ENCODE data around the gene NOL4L. TPM values are rescaled to one million over a fixed set of nuclear protein-coding genes. Genes with fewer than 3 reads are reported as not detected.
A peak's percentile ranks its signal among the peaks of the same experiment; 100 is the strongest.

NOL4L gene, protein sequence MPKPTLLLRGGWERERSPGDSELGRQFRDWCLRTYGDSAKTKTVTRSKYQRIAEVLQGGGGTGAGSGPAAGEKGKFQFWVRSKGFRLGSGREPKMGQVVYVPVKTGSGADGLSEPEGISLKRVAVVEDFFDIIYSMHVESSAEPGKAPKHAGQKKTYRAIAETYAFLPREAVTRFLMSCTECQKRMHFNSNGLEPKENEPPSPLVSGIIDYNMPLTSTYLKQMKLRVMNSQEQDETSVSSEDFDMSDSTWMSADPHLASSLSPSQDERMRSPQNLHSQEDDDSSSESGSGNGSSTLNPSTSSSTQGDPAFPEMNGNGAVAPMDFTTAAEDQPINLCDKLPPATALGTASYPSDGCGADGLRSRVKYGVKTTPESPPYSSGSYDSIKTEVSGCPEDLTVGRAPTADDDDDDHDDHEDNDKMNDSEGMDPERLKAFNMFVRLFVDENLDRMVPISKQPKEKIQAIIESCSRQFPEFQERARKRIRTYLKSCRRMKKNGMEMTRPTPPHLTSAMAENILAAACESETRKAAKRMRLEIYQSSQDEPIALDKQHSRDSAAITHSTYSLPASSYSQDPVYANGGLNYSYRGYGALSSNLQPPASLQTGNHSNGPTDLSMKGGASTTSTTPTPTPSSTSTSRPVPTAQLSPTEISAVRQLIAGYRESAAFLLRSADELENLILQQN
- 10 to 100 TPM; 15.6 to 20.6 TPM for total RNA-seq
- polyA plus RNA-seq = 1 to 10 TPM; 7.9 to 8.8 TPM
- long read RNA-seq, donor 1, full-length matches to known transcripts = 9 of 9 reads
- long read RNA-seq, donor 1, partial matches to known transcripts = 0 of 9 reads
- long read RNA-seq, donor 1, other reads (novel, unspliced or antisense) = 0 of 9 reads
- long read RNA-seq, donor 2, full-length matches to known transcripts = 2 of 2 reads
- long read RNA-seq, donor 2, partial matches to known transcripts = 0 of 2 reads
- long read RNA-seq, donor 2, other reads (novel, unspliced or antisense) = 0 of 2 reads
- long read RNA-seq, donor 3, full-length matches to known transcripts = 1 of 1 reads
- long read RNA-seq, donor 3, partial matches to known transcripts = 0 of 1 reads
- long read RNA-seq, donor 3, other reads (novel, unspliced or antisense) = 0 of 1 reads
- long read RNA-seq, donor 4, full-length matches to known transcripts = 3 of 3 reads
- long read RNA-seq, donor 4, partial matches to known transcripts = 0 of 3 reads
- long read RNA-seq, donor 4, other reads (novel, unspliced or antisense) = 0 of 3 reads
- long read RNA-seq, donor 5, full-length matches to known transcripts = 5 of 5 reads
- long read RNA-seq, donor 5, partial matches to known transcripts = 0 of 5 reads
- long read RNA-seq, donor 5, other reads (novel, unspliced or antisense) = 0 of 5 reads

DNA sequence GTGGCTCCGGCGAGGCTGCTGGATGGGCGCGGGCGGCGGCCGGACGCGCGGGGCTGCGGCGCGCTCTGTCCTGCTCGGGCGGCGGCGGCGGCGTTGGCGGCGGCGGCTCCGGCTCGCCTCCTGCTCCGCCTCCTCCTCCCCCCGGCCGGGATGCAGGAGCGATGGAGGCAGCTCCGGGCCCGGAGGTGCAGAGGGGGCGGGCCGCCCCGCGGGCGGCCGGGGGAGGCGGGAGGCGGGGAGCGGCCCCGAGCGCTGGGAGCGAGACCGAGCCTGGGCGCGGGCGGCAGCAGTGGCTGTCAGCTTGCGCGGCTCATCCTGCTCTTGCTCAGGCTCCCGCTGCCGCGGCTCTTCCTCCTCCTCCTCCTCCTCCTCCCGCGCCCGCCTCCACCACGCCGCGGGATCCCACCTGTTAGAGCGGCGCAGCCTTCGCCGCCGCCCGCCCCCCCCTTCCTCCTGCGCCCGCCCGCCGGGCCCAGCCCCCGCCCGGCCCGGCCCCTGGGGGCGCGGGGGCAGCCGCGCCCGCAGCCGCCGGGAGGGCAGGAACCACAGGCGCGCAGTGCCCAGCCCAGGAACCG is at the start of gene NOL4L:
Gene NOL4L (minus strand): TSS at position 323 of the 575 bp plus-strand sequence. CDS start 443 bp downstream, outside the sequence.
- Histone ChIP-seq H3K27me3 (ENCODE audit: control insufficient read depth in 3 of 3, insufficient read depth in 3 of 3, low read length in 2 of 3) (peaks cover 0 to 27% (median 19%) of the 10 kb centered on the region in 3 donors), H3K36me3 (ENCODE audit: control insufficient read depth in 4 of 4, insufficient read depth in 4 of 4, low read length in 4 of 4) (no peaks in the 10 kb centered on the region), H3K9ac (ENCODE audit: insufficient read depth in 1 of 2, low read length in 2 of 2) (no peak within 1 kb of the TSS), H3K9me3 (ENCODE audit: control insufficient read depth in 4 of 4, insufficient read depth in 3 of 4, low read length in 3 of 4) (no peaks in the 10 kb centered on the region), H3K27ac (ENCODE audit: low read depth in 1 of 2, low read length in 1 of 2) (no peak within 1 kb of the TSS), H3K4me1 (ENCODE audit: control insufficient read depth in 5 of 5, insufficient read depth in 5 of 5, low read length in 5 of 5) (peaks cover 0 to 18% (median 3%) of the 10 kb centered on the region in 5 donors), H3K4me3 (peak within 1 kb of the TSS; percentile 48)
- WGBS, 2 donors = 0% methylated on average over 7 to 80 of the region's 80 CpGs
- ATAC-seq (ENCODE audit: insufficient read depth, low FRiP score) = no peak
- TF ChIP-seq, protein P1, sequence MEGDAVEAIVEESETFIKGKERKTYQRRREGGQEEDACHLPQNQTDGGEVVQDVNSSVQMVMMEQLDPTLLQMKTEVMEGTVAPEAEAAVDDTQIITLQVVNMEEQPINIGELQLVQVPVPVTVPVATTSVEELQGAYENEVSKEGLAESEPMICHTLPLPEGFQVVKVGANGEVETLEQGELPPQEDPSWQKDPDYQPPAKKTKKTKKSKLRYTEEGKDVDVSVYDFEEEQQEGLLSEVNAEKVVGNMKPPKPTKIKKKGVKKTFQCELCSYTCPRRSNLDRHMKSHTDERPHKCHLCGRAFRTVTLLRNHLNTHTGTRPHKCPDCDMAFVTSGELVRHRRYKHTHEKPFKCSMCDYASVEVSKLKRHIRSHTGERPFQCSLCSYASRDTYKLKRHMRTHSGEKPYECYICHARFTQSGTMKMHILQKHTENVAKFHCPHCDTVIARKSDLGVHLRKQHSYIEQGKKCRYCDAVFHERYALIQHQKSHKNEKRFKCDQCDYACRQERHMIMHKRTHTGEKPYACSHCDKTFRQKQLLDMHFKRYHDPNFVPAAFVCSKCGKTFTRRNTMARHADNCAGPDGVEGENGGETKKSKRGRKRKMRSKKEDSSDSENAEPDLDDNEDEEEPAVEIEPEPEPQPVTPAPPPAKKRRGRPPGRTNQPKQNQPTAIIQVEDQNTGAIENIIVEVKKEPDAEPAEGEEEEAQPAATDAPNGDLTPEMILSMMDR (IDR thresholded peaks at IDR 0.05; ENCODE audit: control extremely low read depth, extremely low read depth) = no peak
- DNase-seq = peak; percentile 28 to 46 (median 36)

DNA sequence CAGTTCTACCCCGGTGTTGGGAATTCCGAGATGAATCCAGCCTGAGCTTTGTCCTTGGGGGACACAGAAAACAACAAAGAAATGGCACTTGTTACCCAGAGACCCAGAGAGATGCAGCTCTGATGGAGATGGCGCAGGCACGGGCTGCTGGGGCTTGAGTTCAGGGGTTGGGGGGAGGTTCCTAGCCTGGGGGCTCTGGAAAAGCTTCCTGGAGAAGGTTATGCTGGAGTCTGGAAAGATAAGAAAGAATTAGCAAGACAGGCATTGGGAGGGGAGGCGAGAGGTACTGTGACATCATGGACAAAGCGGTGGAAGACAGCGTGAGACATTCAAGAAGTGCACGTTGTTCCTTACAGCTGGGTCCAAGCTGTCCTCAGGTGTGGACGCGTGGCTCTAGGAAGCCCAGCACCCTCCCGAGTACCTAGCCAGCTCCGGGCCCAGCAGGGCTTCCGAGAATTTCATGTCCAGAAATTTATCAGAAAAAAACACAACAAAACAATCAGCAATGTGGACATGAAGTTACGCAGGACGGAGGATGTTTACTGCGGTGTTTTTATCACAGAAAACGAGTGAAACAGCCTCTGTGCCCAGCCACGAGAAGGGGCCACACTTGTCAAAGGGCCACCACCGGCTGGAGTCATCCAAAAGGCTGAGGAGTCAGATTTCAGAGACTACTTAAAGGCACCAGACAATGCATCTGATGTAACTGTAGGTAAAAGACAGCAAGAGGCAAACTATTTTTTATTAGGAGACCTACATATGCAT is 49.1 kb upstream of the NOL4L start:
- no peaks in the 10 kb centered on the region for H3K9me3 ChIP-seq (ENCODE audit: control insufficient read depth in 4 of 4, insufficient read depth in 3 of 4, low read length in 3 of 4)
- ATAC-seq (ENCODE audit: insufficient read depth, low FRiP score) (no peak), DNase-seq (no peak)
- H3K27me3 ChIP-seq (ENCODE audit: control insufficient read depth in 3 of 3, insufficient read depth in 3 of 3, low read length in 2 of 3) = no peaks in the 10 kb centered on the region
- no peak overlapping the region for H3K27ac ChIP-seq (ENCODE audit: low read depth in 1 of 2, low read length in 1 of 2)
- TF ChIP-seq, protein P1 (IDR thresholded peaks at IDR 0.05; ENCODE audit: control extremely low read depth, extremely low read depth) = no peak
- no peak overlapping the region for H3K4me3 ChIP-seq
- WGBS, 2 donors = 83 to 91% methylated on average over 19 of the region's 19 CpGs
- no peaks in the 10 kb centered on the region for H3K36me3 ChIP-seq (ENCODE audit: control insufficient read depth in 4 of 4, insufficient read depth in 4 of 4, low read length in 4 of 4)
- H3K9ac ChIP-seq (ENCODE audit: insufficient read depth in 1 of 2, low read length in 2 of 2) = no peak overlapping the region
- H3K4me1 ChIP-seq (ENCODE audit: control insufficient read depth in 5 of 5, insufficient read depth in 5 of 5, low read length in 5 of 5) = peaks cover 0 to 18% (median 8%) of the 10 kb centered on the region in 5 donors

Data from lung (tissue), 16 donors.